NB4 (cell line): ENCODE results near the gene NUDT16.

ENCODE experiments used
- CTCF ChIP-seq: IDR thresholded peaks from one replicate; pipeline ENCODE4 v1.5.1; 2012; ENCODE audit warnings: low read depth, low read length
- MYC ChIP-seq: IDR thresholded peaks from 2 replicates; pipeline ENCODE4 v1.6.1; 2011; ENCODE audit warnings: low read depth, low read length
- POLR2A ChIP-seq: IDR thresholded peaks from 2 replicates; pipeline ENCODE4 v1.6.1; 2011; ENCODE audit warnings: mild to moderate bottlenecking; ENCODE audit not compliant: insufficient read length; ENCODE audit errors: extremely low read depth

DNA sequence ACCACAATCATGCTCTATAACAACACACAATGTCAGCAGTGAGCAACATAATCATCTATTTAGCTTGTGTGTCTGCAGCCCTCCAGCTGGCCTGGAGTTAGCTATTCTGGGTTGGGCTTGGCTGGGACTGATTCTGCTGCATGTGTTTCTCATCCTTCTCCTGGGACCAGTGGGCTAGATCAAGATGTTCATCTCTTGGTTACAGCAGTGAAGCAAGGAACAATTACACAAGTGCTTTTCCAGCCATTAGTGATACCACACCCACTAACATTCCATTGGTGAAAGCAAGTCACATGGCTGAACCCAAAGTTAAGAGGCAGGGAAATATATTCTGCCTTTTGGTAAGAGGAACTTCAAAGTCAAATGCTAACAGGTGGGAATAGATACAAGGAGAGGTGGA is 14.6 kb downstream of the NUDT16 start:
- TF ChIP-seq CTCF (no peak), POLR2A (no peak), MYC (no peak)
